Lung (tissue), 12 donors: Measurements from ENCODE around the gene GABBR1. TPM values are rescaled to one million over a fixed set of nuclear protein-coding genes. Genes with fewer than 3 reads are reported as not detected.

Experiments used
- ATAC-seq: fragments of 200-7000 bp; cut with Tn5 transposase; one replicate; pipeline ENCODE4 v1.9.1; 2020; ENCODE audit warnings: moderate number of reproducible peaks; ENCODE audit not compliant: insufficient read depth, low FRiP score
- DNase-seq, 3 donors: peaks; one replicate each; pipeline ENCODE4 v3.0.0-alpha.2; 2013 to 2017
- H3K27ac ChIP-seq, 2 donors: one replicate each; pipeline ENCODE4 v1.5.1; 2013; ENCODE audit warnings: mild to moderate bottlenecking in 2 of 2, moderate library complexity in 2 of 2, control low read depth in 1 of 2, inconsistent platforms in 1 of 2, low read depth in 1 of 2, low read length in 1 of 2
- H3K27me3 ChIP-seq, 3 donors: one replicate each; pipeline ENCODE4 v1.5.1; 2013; ENCODE audit warnings: low read length in 2 of 3; ENCODE audit not compliant: control insufficient read depth in 3 of 3, insufficient read depth in 3 of 3
- H3K36me3 ChIP-seq, 4 donors: one replicate each; pipeline ENCODE4 v1.5.1; 2013; ENCODE audit warnings: low read length in 4 of 4, mild to moderate bottlenecking in 1 of 4, moderate library complexity in 1 of 4; ENCODE audit not compliant: control insufficient read depth in 4 of 4, insufficient read depth in 4 of 4
- H3K4me1 ChIP-seq, 5 donors: one replicate each; pipeline ENCODE4 v1.5.1; 2013; ENCODE audit warnings: low read length in 5 of 5, mild to moderate bottlenecking in 2 of 5, moderate library complexity in 1 of 5; ENCODE audit not compliant: control insufficient read depth in 5 of 5, insufficient read depth in 5 of 5
- H3K4me3 ChIP-seq: one replicate; pipeline ENCODE4 v1.5.1; 2013; ENCODE audit warnings: mild to moderate bottlenecking, control low read depth, moderate library complexity
- H3K9ac ChIP-seq, 2 donors: one replicate each; pipeline ENCODE4 v1.5.1; 2013; ENCODE audit warnings: low read length in 2 of 2, control low read depth in 1 of 2; ENCODE audit not compliant: insufficient read depth in 1 of 2
- H3K9me3 ChIP-seq, 4 donors: one replicate each; pipeline ENCODE4 v1.5.1; 2013; ENCODE audit warnings: low read length in 3 of 4, mild to moderate bottlenecking in 1 of 4, moderate library complexity in 1 of 4; ENCODE audit not compliant: control insufficient read depth in 4 of 4, insufficient read depth in 3 of 4
- WGBS, 2 donors: extraction: QIAGEN DNeasy Blood & Tissue Kit; methylation state at CpG; one replicate each; pipeline ENCODE4 v1.1.7; 2013; 5-methylcytosine and 5-hydroxymethylcytosine counted together
- polyA plus RNA-seq, 2 donors: library from polyadenylated mRNA; stranded (reverse); fragments of 200-250 nt; gene quantifications; one replicate each; pipeline ENCODE4 v1.2.1, GENCODE V29; 2013
- total RNA-seq, 2 donors: library from RNA; depleted of rRNA in 1 of 2; stranded (reverse); fragments of >200 nt in 1 of 2; gene quantifications; one replicate each; pipeline ENCODE4 v1.2.1, GENCODE V29; 2014 to 2021
- TF ChIP-seq, protein P1 (sequence below): IDR thresholded peaks from 2 replicates; pipeline ENCODE4 v1.5.1; 2012; ENCODE audit warnings: mild to moderate bottlenecking; ENCODE audit errors: control extremely low read depth, extremely low read depth
- donor health status: control.
- donor health status: control.
- donor health status: Bipolar disorder and iron deficiency.
- donor health status: healthy.
- donor health status: DM: yes; HTN: yes; CAD: no.

GABBR1 gene
- total and polyA plus RNA-seq, 4 donors, result 12.9 to 35.7 (median 25.0) TPM

- Histone ChIP-seq H3K36me3 (no peaks in the 10 kb centered on the region), H3K27ac (no peak overlapping the region), H3K9ac (no peak overlapping the region), H3K27me3 (peaks cover 5 to 43% (median 25%) of the 10 kb centered on the region in 3 donors), H3K4me1 (peaks cover 0 to 17% (median 6%) of the 10 kb centered on the region in 5 donors), H3K9me3 (peaks cover 0 to 8% (median 0%) of the 10 kb centered on the region in 4 donors), H3K4me3 (no peak overlapping the region)
- ATAC-seq, result no peak
- TF ChIP-seq, protein P1, sequence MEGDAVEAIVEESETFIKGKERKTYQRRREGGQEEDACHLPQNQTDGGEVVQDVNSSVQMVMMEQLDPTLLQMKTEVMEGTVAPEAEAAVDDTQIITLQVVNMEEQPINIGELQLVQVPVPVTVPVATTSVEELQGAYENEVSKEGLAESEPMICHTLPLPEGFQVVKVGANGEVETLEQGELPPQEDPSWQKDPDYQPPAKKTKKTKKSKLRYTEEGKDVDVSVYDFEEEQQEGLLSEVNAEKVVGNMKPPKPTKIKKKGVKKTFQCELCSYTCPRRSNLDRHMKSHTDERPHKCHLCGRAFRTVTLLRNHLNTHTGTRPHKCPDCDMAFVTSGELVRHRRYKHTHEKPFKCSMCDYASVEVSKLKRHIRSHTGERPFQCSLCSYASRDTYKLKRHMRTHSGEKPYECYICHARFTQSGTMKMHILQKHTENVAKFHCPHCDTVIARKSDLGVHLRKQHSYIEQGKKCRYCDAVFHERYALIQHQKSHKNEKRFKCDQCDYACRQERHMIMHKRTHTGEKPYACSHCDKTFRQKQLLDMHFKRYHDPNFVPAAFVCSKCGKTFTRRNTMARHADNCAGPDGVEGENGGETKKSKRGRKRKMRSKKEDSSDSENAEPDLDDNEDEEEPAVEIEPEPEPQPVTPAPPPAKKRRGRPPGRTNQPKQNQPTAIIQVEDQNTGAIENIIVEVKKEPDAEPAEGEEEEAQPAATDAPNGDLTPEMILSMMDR, result no peak
- DNase-seq, result no peak
Observed at GRCh38 chr6:29557320-29557719, 75.7 kb downstream of the GABBR1 start.

GRCh38 chr6:29554764-29555163 is 78.2 kb downstream of the GABBR1 start:
- TF ChIP-seq, protein P1, result no peak
- Histone ChIP-seq H3K4me1 (peaks cover 0 to 17% (median 6%) of the 10 kb centered on the region in 5 donors), H3K27ac (no peak overlapping the region), H3K36me3 (no peaks in the 10 kb centered on the region), H3K27me3 (peaks cover 5 to 48% (median 28%) of the 10 kb centered on the region in 3 donors), H3K9me3 (peaks cover 0 to 8% (median 0%) of the 10 kb centered on the region in 4 donors), H3K4me3 (no peak overlapping the region), H3K9ac (no peak overlapping the region)
- WGBS, 2 donors, result 86 to 87% methylated on average over 5 of the region's 5 CpGs
- ATAC-seq (no peak), DNase-seq (no peak)

- WGBS, 2 donors, result 3 to 8% methylated on average over 83 of the region's 83 CpGs
- H3K9ac ChIP-seq, result no peak overlapping the region
- peaks cover 0 to 17% (median 6%) of the 10 kb centered on the region in 5 donors for H3K4me1 ChIP-seq
- H3K36me3 ChIP-seq, result no peaks in the 10 kb centered on the region
- peaks cover 5 to 53% (median 28%) of the 10 kb centered on the region in 3 donors for H3K27me3 ChIP-seq
- no peak overlapping the region for H3K4me3 ChIP-seq
- ATAC-seq (peak; percentile 78), DNase-seq (peak; percentile 84 to 94 (median 90))
- peaks cover 0 to 6% (median 0%) of the 10 kb centered on the region in 4 donors for H3K9me3 ChIP-seq
- TF ChIP-seq, protein P1, result no peak
- H3K27ac ChIP-seq, result peak overlapping the region in 1 of 2 donors; percentile 26
Observed at GRCh38 chr6:29553268-29554057, 79.5 kb downstream of the GABBR1 start.
